ENCODE data around the gene POLR3G.
A peak's percentile ranks its signal among the peaks of the same experiment; 100 is the strongest.

POLR3G gene

DNA sequence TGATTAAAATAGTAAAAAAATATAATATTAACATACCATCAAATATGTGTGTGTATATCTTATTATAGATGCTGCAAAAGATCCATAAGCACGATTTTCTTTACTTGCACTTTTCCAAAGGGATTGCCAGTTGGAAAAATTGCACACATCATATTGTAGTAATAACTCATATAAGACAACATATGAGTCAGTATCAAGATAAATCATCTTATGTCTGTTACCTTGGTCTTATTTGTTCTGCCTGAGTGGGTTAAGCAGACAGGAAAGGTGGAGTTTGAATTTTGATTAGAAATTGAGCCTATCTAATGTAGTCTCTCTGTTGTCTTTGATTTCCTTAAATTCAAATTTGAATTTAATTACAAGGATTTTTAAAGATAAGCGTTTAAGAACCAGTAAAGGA lies 30.1 kb downstream of the POLR3G start:
- no peak for DNase-seq (ENCODE audit: low spot score)

DNA sequence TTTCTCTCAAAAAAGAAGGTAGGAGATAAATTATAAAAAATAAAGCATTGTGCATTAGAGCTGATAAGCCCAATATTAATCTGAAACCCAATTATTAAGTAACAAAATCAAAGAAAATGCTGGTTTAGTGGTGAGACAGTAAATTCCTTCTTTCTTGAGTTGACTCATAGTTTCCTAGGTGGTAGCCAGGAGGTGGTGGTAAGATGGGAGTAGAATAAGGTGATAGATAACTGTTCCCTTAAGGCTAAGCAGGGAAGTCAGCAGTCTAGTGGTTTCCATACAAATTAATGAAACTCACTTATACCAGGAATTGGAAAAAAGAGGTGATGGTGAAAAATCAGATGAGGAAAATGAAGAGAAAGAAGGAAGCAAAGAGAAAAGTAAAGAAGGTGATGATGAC lies 31.6 kb downstream of the POLR3G start:
- DNase-seq (ENCODE audit: low spot score): no peak

GRCh38 chr5:90510438-90510837 lies 35.8 kb downstream of the POLR3G start:
- no peak for DNase-seq (ENCODE audit: low spot score)

DNA sequence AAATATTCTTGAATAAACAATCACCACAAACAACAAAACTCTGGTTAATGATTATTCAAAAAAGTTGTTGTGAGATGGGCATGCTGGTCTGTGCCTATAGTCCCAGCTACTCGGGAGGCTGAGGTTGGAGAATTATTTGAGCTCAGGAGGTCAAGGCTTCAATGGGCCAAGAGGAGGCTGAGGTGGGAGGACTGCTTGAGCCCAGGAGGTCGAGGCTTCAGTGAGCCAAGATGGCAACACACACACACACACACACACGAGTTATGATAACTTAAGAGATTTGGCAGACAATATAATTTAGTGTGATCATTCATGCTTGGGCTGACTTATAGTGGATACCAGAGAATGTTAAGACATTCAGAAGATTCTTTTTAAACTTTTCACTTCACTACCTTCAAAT lies 39.9 kb downstream of the POLR3G start:
- DNase-seq (ENCODE audit: low spot score): no peak

- peak; percentile 71 for DNase-seq (ENCODE audit: low spot score)
Measured at GRCh38 chr5:90518661-90519060, 44.0 kb downstream of the POLR3G start.

GRCh38 chr5:90519081-90519480 lies 44.4 kb downstream of the POLR3G start:
- DNase-seq (ENCODE audit: low spot score): peak; percentile 11

DNA sequence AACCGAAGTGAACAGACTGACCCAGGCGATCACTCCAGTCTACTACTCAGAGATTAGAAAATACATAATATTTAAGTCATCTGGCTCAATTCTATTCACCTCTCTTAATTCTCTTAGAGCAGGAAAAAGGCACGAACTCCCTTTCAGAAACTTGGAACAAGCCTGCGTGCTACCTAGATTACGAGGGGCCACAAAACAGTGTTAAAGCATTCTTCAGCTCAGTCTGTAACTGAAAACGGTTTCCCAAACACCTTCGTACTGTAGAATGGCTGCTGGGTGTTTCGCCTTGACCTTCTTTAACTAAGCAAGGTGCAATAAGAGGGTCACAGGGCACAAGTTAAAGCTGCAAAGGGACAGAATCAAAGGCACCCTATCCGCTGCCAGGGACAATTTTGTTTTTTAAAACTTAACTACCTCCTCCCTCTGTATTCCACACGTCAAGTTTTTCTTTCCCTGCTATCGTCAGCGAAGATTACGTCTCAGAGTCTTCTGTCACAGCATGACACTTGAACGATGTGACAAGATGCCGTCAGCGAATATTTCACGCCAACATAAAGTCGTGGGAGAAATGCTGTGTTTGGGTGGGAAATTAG lies 54.0 kb downstream of the POLR3G start:
- DNase-seq (ENCODE audit: low spot score): peak; percentile 16

- peak; percentile 90 for DNase-seq (ENCODE audit: low spot score)
Measured at GRCh38 chr5:90529194-90529938, 54.7 kb downstream of the POLR3G start, which contains the start of gene LYSMD3. LYSMD3 (minus strand) TSS chr5:90529584; CDS start chr5:90525289, 4,295 bp downstream.

- DNase-seq (ENCODE audit: low spot score): peak; percentile 76
Measured at GRCh38 chr5:90529939-90530677, 55.4 kb downstream of the POLR3G start.

GRCh38 chr5:90530736-90531487 lies 56.2 kb downstream of the POLR3G start:
- no peak for DNase-seq (ENCODE audit: low spot score)

DNA sequence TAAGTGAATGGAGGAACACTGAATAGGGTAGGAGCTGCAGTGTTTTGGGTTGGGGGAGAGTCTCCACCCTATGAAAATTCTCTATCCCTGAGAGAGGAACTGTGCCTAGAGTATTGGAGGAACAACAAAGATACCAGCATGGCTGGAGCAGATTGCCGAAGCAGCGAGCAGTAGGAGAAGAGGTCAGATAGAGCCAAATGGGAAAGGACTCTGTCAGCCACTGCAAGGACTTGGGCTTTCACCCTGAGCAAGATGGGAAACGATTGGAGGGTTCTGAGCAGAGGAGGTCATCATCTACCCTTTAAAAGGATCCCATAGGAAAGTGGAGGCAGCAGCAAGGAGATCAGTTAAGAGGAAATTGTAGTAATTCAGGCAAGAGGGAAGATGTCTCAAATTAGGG lies 59.1 kb downstream of the POLR3G start:
- DNase-seq (ENCODE audit: low spot score): no peak

GRCh38 chr5:90534922-90535321 lies 60.3 kb downstream of the POLR3G start:
- DNase-seq (ENCODE audit: low spot score): no peak

DNA sequence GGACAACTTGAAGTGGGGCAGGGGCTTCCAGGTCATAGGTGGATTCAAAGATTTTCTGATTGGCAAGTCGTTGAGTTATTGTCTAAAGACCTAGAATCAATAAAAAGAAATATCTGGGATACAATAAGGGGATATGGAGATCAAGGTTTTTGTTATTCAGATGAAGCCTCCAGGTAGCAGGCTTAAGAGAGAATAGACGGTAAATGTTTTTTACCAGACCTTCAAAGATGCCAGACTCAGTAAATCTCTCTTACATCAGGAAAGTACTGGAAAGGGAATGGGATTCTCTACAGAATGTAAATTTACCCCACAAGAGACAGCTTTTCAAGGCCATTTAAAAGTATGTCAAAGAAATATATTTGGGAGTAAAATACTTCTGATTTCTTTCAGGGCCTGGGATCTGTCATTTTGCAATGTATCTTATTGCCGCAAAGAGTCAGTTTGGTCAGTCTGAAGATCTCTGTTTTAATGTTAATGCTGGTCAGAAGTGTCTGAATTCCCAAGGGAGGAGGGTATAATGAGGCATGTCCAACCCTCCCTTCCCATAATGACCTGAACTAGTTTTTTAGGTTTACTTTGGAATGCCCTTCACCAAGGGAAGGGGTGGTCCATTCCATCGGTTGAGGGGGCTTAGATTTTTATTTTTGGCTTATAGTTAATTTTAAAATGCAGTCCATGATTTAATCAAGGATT lies 68.3 kb downstream of the POLR3G start:
- DNase-seq (ENCODE audit: low spot score): no peak

DNA sequence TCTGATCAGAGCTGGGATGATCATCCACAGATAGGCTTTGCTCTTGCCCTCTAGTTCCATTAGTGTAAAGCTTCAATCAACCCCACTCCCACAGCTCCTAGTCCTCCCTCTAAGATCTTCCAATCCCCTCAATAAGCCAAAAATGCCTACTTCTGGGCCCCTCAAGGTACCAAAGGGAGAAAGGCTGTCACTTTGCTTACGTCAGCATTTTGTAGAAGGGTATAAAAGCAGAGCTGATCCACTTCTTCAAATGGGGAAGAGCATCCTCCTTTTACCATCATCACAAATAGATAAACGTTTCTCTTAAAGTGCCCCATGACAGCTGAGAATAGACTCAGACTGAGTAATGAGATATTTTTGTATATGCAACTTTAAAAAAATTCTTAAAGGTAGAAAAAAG lies 70.8 kb downstream of the POLR3G start:
- no peak for DNase-seq (ENCODE audit: low spot score)

DNA sequence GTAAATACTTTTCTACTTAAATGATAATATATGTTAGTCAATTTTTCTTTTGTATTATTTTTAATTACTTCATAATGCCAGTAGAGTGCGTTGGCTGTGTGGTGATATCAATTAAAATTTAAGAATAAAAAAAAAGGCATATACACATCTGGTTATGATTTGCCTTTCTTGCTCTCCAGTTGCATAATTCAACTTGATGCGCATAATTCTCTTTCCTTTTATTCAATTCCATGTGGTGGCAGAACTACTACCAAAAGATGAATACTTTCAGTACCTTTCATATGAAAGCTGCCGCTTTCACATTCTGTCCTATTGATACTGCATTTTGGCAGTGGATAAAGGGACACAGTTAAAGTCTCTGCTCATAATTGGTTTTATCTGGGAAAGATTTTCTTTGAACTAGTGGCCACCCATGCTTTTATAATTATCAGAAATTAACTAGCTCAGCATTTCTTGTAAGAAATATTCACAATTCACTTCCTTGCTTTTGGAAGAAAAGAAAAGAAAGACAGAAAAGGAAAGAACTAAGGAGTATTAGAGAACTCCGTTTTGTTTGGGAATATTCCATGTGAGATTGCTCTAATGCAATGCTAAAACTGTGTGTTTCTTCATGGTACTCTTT lies 71.7 kb downstream of the POLR3G start:
- DNase-seq (ENCODE audit: low spot score): no peak

DNA sequence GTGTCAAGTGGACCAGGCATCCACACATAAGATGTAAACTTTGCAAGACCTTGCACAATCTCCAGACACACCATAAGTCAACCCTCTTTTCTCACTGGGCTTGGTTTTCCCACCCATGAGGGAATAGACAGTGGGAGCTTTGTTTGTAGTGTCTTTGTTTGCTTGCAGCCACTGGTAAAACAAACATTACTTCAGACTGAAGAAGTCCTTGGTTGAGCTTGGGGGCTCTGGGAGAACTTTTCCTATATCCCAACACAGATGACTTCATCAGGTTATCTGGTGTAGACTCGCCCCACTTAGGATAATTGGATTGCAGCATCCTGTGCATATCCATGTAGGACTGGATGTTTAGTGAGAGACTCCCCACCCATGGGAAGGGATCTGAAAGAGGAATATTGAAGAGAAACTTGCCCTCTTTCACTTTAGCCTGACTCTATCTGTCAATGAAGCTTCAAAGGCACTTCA lies 72.4 kb downstream of the POLR3G start:
- no peak for DNase-seq (ENCODE audit: low spot score)

GRCh38 chr5:90548069-90548593 lies 73.5 kb downstream of the POLR3G start:
- DNase-seq (ENCODE audit: low spot score): no peak

DNA sequence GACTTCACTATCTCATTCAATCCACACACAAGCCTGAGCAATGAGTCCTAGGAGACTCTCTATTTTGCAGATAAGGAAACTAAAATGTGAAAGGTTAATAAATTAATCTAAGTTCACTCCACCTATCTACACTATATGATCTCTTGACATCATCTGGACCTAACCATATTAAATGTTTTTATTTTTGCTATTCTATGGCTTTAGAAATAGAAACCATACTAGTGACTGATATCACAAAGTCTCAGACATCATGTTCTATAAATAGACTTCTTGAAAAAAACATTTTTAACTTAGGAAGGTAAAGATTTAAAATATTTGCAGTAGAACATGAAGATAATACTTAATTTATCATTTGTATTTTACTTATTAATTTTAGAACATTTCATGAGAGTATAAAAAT lies 74.6 kb downstream of the POLR3G start:
- DNase-seq (ENCODE audit: low spot score): no peak

DNA sequence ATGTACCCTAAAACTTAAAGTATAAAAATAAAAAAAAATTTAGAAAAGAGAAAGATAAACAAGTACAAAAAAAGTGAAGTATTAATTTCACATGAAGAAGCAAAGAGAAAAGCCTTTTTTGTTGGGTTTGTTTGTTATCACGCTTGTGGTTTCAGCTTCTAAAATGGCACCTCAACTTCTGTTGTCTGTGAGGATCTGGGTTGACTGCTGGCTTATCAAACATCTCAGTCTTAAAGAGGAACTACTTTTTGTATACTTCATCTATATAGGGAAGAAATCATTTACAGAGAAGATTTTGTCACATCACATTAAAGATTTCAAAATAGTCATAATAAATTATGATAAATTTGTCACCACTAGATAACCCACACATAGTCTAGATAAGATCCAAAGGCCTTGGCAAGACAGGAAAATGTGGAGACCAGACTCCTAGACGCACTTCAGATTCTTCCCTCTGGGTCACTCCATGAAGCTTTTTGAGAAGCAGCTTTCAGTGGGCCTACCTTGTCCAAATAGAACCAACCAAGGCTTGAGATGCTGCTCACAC lies 75.1 kb downstream of the POLR3G start:
- DNase-seq (ENCODE audit: low spot score): no peak

GRCh38 chr5:90550963-90551362 lies 76.3 kb downstream of the POLR3G start:
- DNase-seq (ENCODE audit: low spot score): no peak

DNA sequence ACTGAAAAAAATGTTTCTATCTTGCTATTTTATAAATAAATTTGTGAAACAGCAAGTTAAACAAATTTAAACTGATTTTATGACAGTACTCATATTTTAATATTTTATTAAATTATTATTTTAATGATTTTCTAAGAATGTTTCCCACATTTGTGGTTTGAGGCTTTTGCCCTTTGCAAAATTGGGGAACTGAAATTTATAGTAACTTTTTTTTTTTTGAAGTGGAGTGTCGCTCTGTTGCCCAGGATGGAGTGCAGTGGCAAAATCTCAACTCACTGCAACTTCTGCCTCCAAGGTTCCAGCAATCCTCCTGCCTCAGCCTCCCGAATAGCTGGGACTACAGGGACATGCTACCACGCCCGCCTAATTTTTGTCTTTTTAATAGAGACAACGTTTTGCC lies 76.7 kb downstream of the POLR3G start:
- DNase-seq (ENCODE audit: low spot score): no peak
